Stimulated activated CD4-positive, alpha-beta T cell treated with anti-CD3 and anti-CD28 coated beads, Interleukin-15, amount 100 ng/mL, for 1 hour (primary cell): Measurements from ENCODE around the gene MAP10.

Experiments used
- DNase-seq, 2 donors: peaks; one replicate each; pipeline ENCODE4 v3.0.0-alpha.2; 2020; ENCODE audit warnings: low read depth in 1 of 2, low spot score in 1 of 2

MAP10 gene

GRCh38 chr1:232795497-232796053 is 9.6 kb upstream of the MAP10 start:
- no peak for DNase-seq

- no peak for DNase-seq
Measured at GRCh38 chr1:232797856-232798510, 7.2 kb upstream of the MAP10 start.

GRCh38 chr1:232798920-232799319 is 6.3 kb upstream of the MAP10 start:
- DNase-seq, result no peak

GRCh38 chr1:232806186-232806510 is 932 bp downstream of the MAP10 start:
- DNase-seq, result no peak

- DNase-seq, result no peak
Measured at GRCh38 chr1:232810856-232811255, 5.6 kb downstream of the MAP10 start.

GRCh38 chr1:232812560-232812959 is 7.3 kb downstream of the MAP10 start:
- DNase-seq, result no peak

GRCh38 chr1:232813097-232813496 is 7.9 kb downstream of the MAP10 start:
- no peak for DNase-seq

- no peak for DNase-seq
Measured at GRCh38 chr1:232813760-232814159, 8.5 kb downstream of the MAP10 start.

- DNase-seq, result no peak
Measured at GRCh38 chr1:232816324-232816723, 11.1 kb downstream of the MAP10 start.

GRCh38 chr1:232818040-232818439 is 12.8 kb downstream of the MAP10 start:
- no peak for DNase-seq

- no peak for DNase-seq
Measured at GRCh38 chr1:232820431-232820830, 15.2 kb downstream of the MAP10 start.

GRCh38 chr1:232822530-232822929 is 17.3 kb downstream of the MAP10 start:
- DNase-seq, result no peak

- DNase-seq, result no peak
Measured at GRCh38 chr1:232826318-232826717, 21.1 kb downstream of the MAP10 start.

GRCh38 chr1:232830661-232831060 is 25.4 kb downstream of the MAP10 start:
- no peak for DNase-seq

- DNase-seq, result no peak
Measured at GRCh38 chr1:232831895-232832294, 26.7 kb downstream of the MAP10 start.

GRCh38 chr1:232834066-232834465 is 28.9 kb downstream of the MAP10 start:
- DNase-seq, result no peak

GRCh38 chr1:232835166-232835565 is 29.9 kb downstream of the MAP10 start:
- no peak for DNase-seq

GRCh38 chr1:232837087-232837486 is 31.9 kb downstream of the MAP10 start:
- DNase-seq, result no peak

GRCh38 chr1:232841823-232842565 is 36.8 kb downstream of the MAP10 start:
- no peak for DNase-seq

GRCh38 chr1:232844791-232845190 is 39.6 kb downstream of the MAP10 start:
- DNase-seq, result no peak

- no peak for DNase-seq
Measured at GRCh38 chr1:232845406-232845955, 40.3 kb downstream of the MAP10 start.

GRCh38 chr1:232851532-232851931 is 46.3 kb downstream of the MAP10 start:
- no peak for DNase-seq
